ENCODE data around the gene NAT10. TPM values are rescaled to one million over a fixed set of nuclear protein-coding genes. Genes with fewer than 3 reads are reported as not detected.

The NAT10 gene
- polyA plus RNA-seq, 1 donor from 2014 or later: 12.7 TPM

DNA sequence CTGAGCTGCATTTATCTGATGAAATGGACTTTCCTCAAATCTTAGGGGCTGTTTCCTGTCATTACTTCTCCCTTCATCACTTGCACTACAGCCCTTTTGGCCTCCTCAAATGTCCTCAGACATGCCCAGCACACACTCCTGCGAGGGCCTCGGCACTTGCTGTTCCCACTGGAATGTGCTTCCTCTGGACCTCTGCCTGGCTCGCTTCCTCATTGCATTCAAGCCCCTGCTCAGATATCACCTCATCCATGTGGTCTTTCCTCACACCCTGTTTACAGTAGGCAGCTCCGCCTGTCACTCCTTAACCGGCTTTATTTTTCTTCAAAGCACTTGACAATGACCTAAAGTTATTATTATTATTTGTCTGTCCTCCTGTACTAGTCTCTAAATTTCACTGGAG lies 9.0 kb downstream of the NAT10 start:
- no peaks in the 10 kb centered on the region for H3K27me3 ChIP-seq (ENCODE audit: insufficient read depth, low read depth, low read length)
- no peak overlapping the region for H3K4me2 ChIP-seq (ENCODE audit: low read length)
- no peak overlapping the region for H3K9ac ChIP-seq (ENCODE audit: low read length)
- no peak overlapping the region for H3K27ac ChIP-seq (ENCODE audit: low read length)
- TF ChIP-seq RAD21 (conservative IDR thresholded peaks at IDR 0.05) (no peak), MXI1 (conservative IDR thresholded peaks at IDR 0.05; ENCODE audit: poor library complexity, severe bottlenecking) (no peak), POLR2AphosphoS5 (IDR thresholded peaks at IDR 0.05) (no peak), SMC3 (conservative IDR thresholded peaks at IDR 0.05; ENCODE audit: poor library complexity) (no peak), EZH2 (IDR thresholded peaks at IDR 0.05; ENCODE audit: borderline replicate concordance, insufficient read depth, low read length, poor library complexity, severe bottlenecking) (no peak), CTCF (IDR thresholded peaks at IDR 0.05; ENCODE audit: poor library complexity, severe bottlenecking) (no peak), TAF1 (IDR thresholded peaks at IDR 0.05; ENCODE audit: low read depth) (no peak), EP300 (conservative IDR thresholded peaks at IDR 0.05; ENCODE audit: poor library complexity, severe bottlenecking) (no peak)
- TF ChIP-seq, protein P1, sequence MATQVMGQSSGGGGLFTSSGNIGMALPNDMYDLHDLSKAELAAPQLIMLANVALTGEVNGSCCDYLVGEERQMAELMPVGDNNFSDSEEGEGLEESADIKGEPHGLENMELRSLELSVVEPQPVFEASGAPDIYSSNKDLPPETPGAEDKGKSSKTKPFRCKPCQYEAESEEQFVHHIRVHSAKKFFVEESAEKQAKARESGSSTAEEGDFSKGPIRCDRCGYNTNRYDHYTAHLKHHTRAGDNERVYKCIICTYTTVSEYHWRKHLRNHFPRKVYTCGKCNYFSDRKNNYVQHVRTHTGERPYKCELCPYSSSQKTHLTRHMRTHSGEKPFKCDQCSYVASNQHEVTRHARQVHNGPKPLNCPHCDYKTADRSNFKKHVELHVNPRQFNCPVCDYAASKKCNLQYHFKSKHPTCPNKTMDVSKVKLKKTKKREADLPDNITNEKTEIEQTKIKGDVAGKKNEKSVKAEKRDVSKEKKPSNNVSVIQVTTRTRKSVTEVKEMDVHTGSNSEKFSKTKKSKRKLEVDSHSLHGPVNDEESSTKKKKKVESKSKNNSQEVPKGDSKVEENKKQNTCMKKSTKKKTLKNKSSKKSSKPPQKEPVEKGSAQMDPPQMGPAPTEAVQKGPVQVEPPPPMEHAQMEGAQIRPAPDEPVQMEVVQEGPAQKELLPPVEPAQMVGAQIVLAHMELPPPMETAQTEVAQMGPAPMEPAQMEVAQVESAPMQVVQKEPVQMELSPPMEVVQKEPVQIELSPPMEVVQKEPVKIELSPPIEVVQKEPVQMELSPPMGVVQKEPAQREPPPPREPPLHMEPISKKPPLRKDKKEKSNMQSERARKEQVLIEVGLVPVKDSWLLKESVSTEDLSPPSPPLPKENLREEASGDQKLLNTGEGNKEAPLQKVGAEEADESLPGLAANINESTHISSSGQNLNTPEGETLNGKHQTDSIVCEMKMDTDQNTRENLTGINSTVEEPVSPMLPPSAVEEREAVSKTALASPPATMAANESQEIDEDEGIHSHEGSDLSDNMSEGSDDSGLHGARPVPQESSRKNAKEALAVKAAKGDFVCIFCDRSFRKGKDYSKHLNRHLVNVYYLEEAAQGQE (IDR thresholded peaks at IDR 0.05; ENCODE audit: borderline replicate concordance): no peak
- no peaks in the 10 kb centered on the region for H3K36me3 ChIP-seq (ENCODE audit: insufficient read depth, low read length)
- no peak overlapping the region for H3K4me3 ChIP-seq (ENCODE audit: low read length)
- H3K79me2 ChIP-seq (replicated peaks; ENCODE audit: insufficient read depth, low read length): no peaks in the 10 kb centered on the region
- H4K20me1 ChIP-seq (ENCODE audit: insufficient read depth): no peaks in the 10 kb centered on the region
- no peaks in the 10 kb centered on the region for H3K9me3 ChIP-seq (ENCODE audit: low read length)
- H2AFZ ChIP-seq (ENCODE audit: low read depth, low read length): no peak overlapping the region
- H3F3A ChIP-seq (ENCODE audit: insufficient read depth, low read length, poor library complexity, severe bottlenecking): no peaks in the 10 kb centered on the region
- H3K9me2 ChIP-seq (ENCODE audit: insufficient read depth, low read length): no peaks in the 10 kb centered on the region

GRCh38 chr11:34120651-34121050 lies 15.2 kb downstream of the NAT10 start:
- no peak for TF ChIP-seq TAF1 (IDR thresholded peaks at IDR 0.05; ENCODE audit: low read depth)
- no peak for TF ChIP-seq RAD21 (conservative IDR thresholded peaks at IDR 0.05)
- TF ChIP-seq MXI1 (conservative IDR thresholded peaks at IDR 0.05; ENCODE audit: poor library complexity, severe bottlenecking): no peak
- TF ChIP-seq POLR2AphosphoS5 (IDR thresholded peaks at IDR 0.05): no peak
- TF ChIP-seq SMC3 (conservative IDR thresholded peaks at IDR 0.05; ENCODE audit: poor library complexity): no peak
- TF ChIP-seq CTCF (IDR thresholded peaks at IDR 0.05; ENCODE audit: poor library complexity, severe bottlenecking): no peak
- no peak for TF ChIP-seq EZH2 (IDR thresholded peaks at IDR 0.05; ENCODE audit: borderline replicate concordance, insufficient read depth, low read length, poor library complexity, severe bottlenecking)
- no peak for TF ChIP-seq EP300 (conservative IDR thresholded peaks at IDR 0.05; ENCODE audit: poor library complexity, severe bottlenecking)
- TF ChIP-seq, protein P1 (IDR thresholded peaks at IDR 0.05; ENCODE audit: borderline replicate concordance): no peak
- H3K4me3 ChIP-seq (ENCODE audit: low read length): no peak overlapping the region
- no peaks in the 10 kb centered on the region for H3K9me2 ChIP-seq (ENCODE audit: insufficient read depth, low read length)
- H3K4me2 ChIP-seq (ENCODE audit: low read length): no peak overlapping the region
- H4K20me1 ChIP-seq (ENCODE audit: insufficient read depth): no peaks in the 10 kb centered on the region
- H3K27ac ChIP-seq (ENCODE audit: low read length): no peak overlapping the region
- no peak overlapping the region for H2AFZ ChIP-seq (ENCODE audit: low read depth, low read length)
- H3F3A ChIP-seq (ENCODE audit: insufficient read depth, low read length, poor library complexity, severe bottlenecking): no peaks in the 10 kb centered on the region
- no peaks in the 10 kb centered on the region for H3K27me3 ChIP-seq (ENCODE audit: insufficient read depth, low read depth, low read length)
- H3K9ac ChIP-seq (ENCODE audit: low read length): no peak overlapping the region
- no peaks in the 10 kb centered on the region for H3K9me3 ChIP-seq (ENCODE audit: low read length)
- H3K36me3 ChIP-seq (ENCODE audit: insufficient read depth, low read length): no peaks in the 10 kb centered on the region
- no peaks in the 10 kb centered on the region for H3K79me2 ChIP-seq (replicated peaks; ENCODE audit: insufficient read depth, low read length)

Measured in neural cell (in vitro differentiated cells).